HepG2 (cell line): ENCODE data around the gene BTBD3. TPM values are rescaled to one million over a fixed set of nuclear protein-coding genes. Genes with fewer than 3 reads are reported as not detected.

Experiments used
- BCL6 ChIP-seq: IDR thresholded peaks from 2 replicates; pipeline ENCODE4 v1.6.1; 2016; ENCODE audit warnings: missing genetic modification reagents, missing compliant biosample characterization
- CBFB ChIP-seq: sonication (generic); formaldehyde crosslinking; IDR thresholded peaks from 2 replicates; pipeline ENCODE4 v1.4.0; 2020; ENCODE audit warnings: missing genetic modification reagents
- EEA1 ChIP-seq: sonication (generic); formaldehyde crosslinking; IDR thresholded peaks from 2 replicates; pipeline ENCODE4 v1.5.1; 2020; ENCODE audit warnings: mild to moderate bottlenecking, missing genetic modification reagents, borderline replicate concordance
- ERF ChIP-seq: IDR thresholded peaks from 2 replicates; pipeline ENCODE4 v1.6.1; 2018; ENCODE audit warnings: missing biosample characterization, missing genetic modification reagents
- HCFC1 ChIP-seq: fragments of 150-350 bp; IDR thresholded peaks from 2 replicates; pipeline ENCODE4 v1.6.1; 2014; ENCODE audit warnings: low read depth, low read length
- HNF4G ChIP-seq, 2 experiments: sonication (generic) in 1 of 2; formaldehyde crosslinking in 1 of 2; IDR thresholded peaks; 2 replicates each; pipeline versions ENCODE4 v1.4.0 to v1.6.1; 2011 to 2020; ENCODE audit warnings: borderline replicate concordance in 2 of 2, low read depth in 2 of 2, mild to moderate bottlenecking in 2 of 2, low read length in 1 of 2, missing genetic modification reagents in 1 of 2, moderate library complexity in 1 of 2
- KAT7 ChIP-seq: IDR thresholded peaks from 2 replicates; pipeline ENCODE4 v1.6.1; 2018; ENCODE audit warnings: borderline replicate concordance, missing compliant biosample characterization
- KAT8 ChIP-seq: IDR thresholded peaks from 2 replicates; pipeline ENCODE4 v1.6.1; 2016; ENCODE audit warnings: missing genetic modification reagents, missing compliant biosample characterization
- KDM4B ChIP-seq: sonication (generic); formaldehyde crosslinking; IDR thresholded peaks from 2 replicates; pipeline ENCODE4 v1.4.0; 2020; ENCODE audit warnings: missing genetic modification reagents
- KDM5A ChIP-seq: fragments of 200-600 bp; sonication (generic); IDR thresholded peaks from 2 replicates; pipeline ENCODE4 v1.7.0; 2018; ENCODE audit warnings: antibody characterized with exemption, mild to moderate bottlenecking, low read length, borderline replicate concordance
- KMT2A ChIP-seq: sonication (generic); formaldehyde crosslinking; IDR thresholded peaks from 2 replicates; pipeline ENCODE4 v1.4.0; 2020; ENCODE audit warnings: missing genetic modification reagents
- LBX2 ChIP-seq: sonication (generic); formaldehyde crosslinking; IDR thresholded peaks from 2 replicates; pipeline ENCODE4 v1.5.0; 2020; ENCODE audit warnings: missing genetic modification reagents, mild to moderate bottlenecking, borderline replicate concordance
- LCORL ChIP-seq, 2 experiments: fragments of 450-650 bp in 1 of 2; sonication (generic) in 1 of 2; formaldehyde crosslinking in 1 of 2; IDR thresholded peaks; 2 replicates each; pipeline versions ENCODE4 v1.5.0 to v1.6.1; 2017 to 2020; ENCODE audit warnings: antibody characterized with exemption in 1 of 2, missing genetic modification reagents in 1 of 2
- MTF2 ChIP-seq: sonication (generic); formaldehyde crosslinking; IDR thresholded peaks from 2 replicates; pipeline ENCODE4 v1.5.0; 2020; ENCODE audit warnings: missing genetic modification reagents, borderline replicate concordance
- PCBP2 ChIP-seq: fragments of 200-400 bp; formaldehyde crosslinking; optimal IDR thresholded peaks from 2 replicates; pipeline ENCODE3; 2018; ENCODE audit warnings: low read length, low read depth; ENCODE audit not compliant: poor library complexity, severe bottlenecking
- RBAK ChIP-seq: sonication (generic); formaldehyde crosslinking; IDR thresholded peaks from 2 replicates; pipeline ENCODE4 v1.5.1; 2020; ENCODE audit warnings: mild to moderate bottlenecking, missing genetic modification reagents
- RFX1 ChIP-seq: fragments of 450-650 bp; IDR thresholded peaks from 2 replicates; pipeline ENCODE4 v1.6.1; 2017
- SAP130 ChIP-seq: IDR thresholded peaks from 2 replicates; pipeline ENCODE4 v1.6.1; 2016; ENCODE audit warnings: low read depth
- SMARCE1 ChIP-seq: fragments of 450-650 bp; IDR thresholded peaks from 2 replicates; pipeline ENCODE4 v1.6.1; 2017; ENCODE audit warnings: borderline replicate concordance
- TGIF2 ChIP-seq: IDR thresholded peaks from 2 replicates; pipeline ENCODE4 v1.6.1; 2016; ENCODE audit warnings: control low read depth, missing compliant biosample characterization
- ZBTB14 ChIP-seq: sonication (generic); formaldehyde crosslinking; IDR thresholded peaks from 2 replicates; pipeline ENCODE4 v1.4.0; 2020; ENCODE audit warnings: missing genetic modification reagents
- ZNF207 ChIP-seq: fragments of 450-650 bp; IDR thresholded peaks from 2 replicates; pipeline ENCODE4 v1.6.1; 2016; ENCODE audit warnings: antibody characterized with exemption, borderline replicate concordance
- ZNF3 ChIP-seq: IDR thresholded peaks from 2 replicates; pipeline ENCODE4 v1.7.0; 2017; ENCODE audit warnings: inconsistent platforms
- ZNF496 ChIP-seq: sonication (generic); formaldehyde crosslinking; IDR thresholded peaks from 2 replicates; pipeline ENCODE4 v1.8.1; 2023; ENCODE audit warnings: mild to moderate bottlenecking, moderate library complexity, missing genetic modification reagents; ENCODE audit not compliant: insufficient replicate concordance
- ZNF547 ChIP-seq: sonication (generic); formaldehyde crosslinking; IDR thresholded peaks from 2 replicates; pipeline ENCODE4 v1.5.1; 2020; ENCODE audit warnings: mild to moderate bottlenecking, missing genetic modification reagents
- ZNF580 ChIP-seq: IDR thresholded peaks from 2 replicates; pipeline ENCODE4 v1.6.1; 2016; ENCODE audit warnings: low read depth, borderline replicate concordance
- ZNF891 ChIP-seq: sonication (generic); formaldehyde crosslinking; IDR thresholded peaks from 2 replicates; pipeline ENCODE4 v1.5.0; 2020; ENCODE audit warnings: mild to moderate bottlenecking, missing genetic modification reagents
- polyA plus RNA-seq, 8 experiments: library from polyadenylated mRNA; depleted of rRNA in 3 of 8; stranded (reverse) in 7 of 8; unstranded in 1 of 8; fragments of >200 nt; fragmentation: Illumina TruSeq in 4 of 8; extraction: Trizol in 4 of 8; gene quantifications; 2 replicates each; pipeline versions ENCODE4 v1.2.1 to v1.2.3, GENCODE V29; 2011 to 2016; ENCODE audit warnings: low read depth in 4 of 8, missing spikeins in 1 of 8, mixed read lengths in 1 of 8; ENCODE audit not compliant: insufficient read depth in 1 of 8
- total RNA-seq, 5 experiments: library from RNA; depleted of rRNA; stranded (reverse); fragments of >200 nt; fragmentation: Illumina TruSeq; extraction: Trizol; gene quantifications; 2 replicates each; pipeline ENCODE4 v1.2.3, GENCODE V29; 2016; ENCODE audit warnings: low read depth in 1 of 5
- TF ChIP-seq, protein P1 (sequence below): sonication (generic); formaldehyde crosslinking; IDR thresholded peaks from 2 replicates; pipeline ENCODE4 v1.4.0; 2020; ENCODE audit warnings: missing genetic modification reagents
- TF ChIP-seq, protein P2 (sequence below): sonication (generic); formaldehyde crosslinking; IDR thresholded peaks from 2 replicates; pipeline ENCODE4 v1.8.1; 2023; ENCODE audit warnings: mild to moderate bottlenecking, missing genetic modification reagents

BTBD3 gene
- total and polyA plus RNA-seq, 2 of the 13 experiments (the other 11 are each of a cell fraction or from before 2014, with no cell fraction given): 32.2 to 41.8 TPM

- no peak for TF ChIP-seq LCORL (IDR thresholded peaks at IDR 0.05)
- peak; percentile 28; the same call in 1 of the 2 replicates for TF ChIP-seq LCORL (CRISPR knock-in tag; IDR thresholded peaks at IDR 0.05)
- TF ChIP-seq MTF2 (CRISPR knock-in tag): no peak
- peak; percentile 57; the same call in 1 of the 2 replicates for TF ChIP-seq RFX1
- TF ChIP-seq KDM4B (CRISPR knock-in tag): no peak
- no peak for TF ChIP-seq ZNF580
- TF ChIP-seq PCBP2: no peak
- TF ChIP-seq, protein P1, sequence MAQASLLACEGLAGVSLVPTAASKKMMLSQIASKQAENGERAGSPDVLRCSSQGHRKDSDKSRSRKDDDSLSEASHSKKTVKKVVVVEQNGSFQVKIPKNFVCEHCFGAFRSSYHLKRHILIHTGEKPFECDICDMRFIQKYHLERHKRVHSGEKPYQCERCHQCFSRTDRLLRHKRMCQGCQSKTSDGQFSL (CRISPR knock-in tag): 0 out of 2 replicates have a peak, but pooled peaks have one; percentile 15
- no peak for TF ChIP-seq ZNF207
- TF ChIP-seq BCL6 (CRISPR knock-in tag): no peak
- peak; percentile 31; the same call in 1 of the 2 replicates for TF ChIP-seq HCFC1
- peak; percentile 71; the same call in 1 of the 2 replicates for TF ChIP-seq KDM5A
- no peak for TF ChIP-seq SMARCE1
- no peak; the same call in 1 of the 2 replicates for TF ChIP-seq KAT8 (CRISPR knock-in tag)
- no peak for TF ChIP-seq KMT2A (CRISPR knock-in tag)
- TF ChIP-seq LBX2 (CRISPR knock-in tag): peak; percentile 58; the same call in 1 of the 2 replicates
- TF ChIP-seq KAT7 (CRISPR knock-in tag): no peak
- TF ChIP-seq, protein P2, sequence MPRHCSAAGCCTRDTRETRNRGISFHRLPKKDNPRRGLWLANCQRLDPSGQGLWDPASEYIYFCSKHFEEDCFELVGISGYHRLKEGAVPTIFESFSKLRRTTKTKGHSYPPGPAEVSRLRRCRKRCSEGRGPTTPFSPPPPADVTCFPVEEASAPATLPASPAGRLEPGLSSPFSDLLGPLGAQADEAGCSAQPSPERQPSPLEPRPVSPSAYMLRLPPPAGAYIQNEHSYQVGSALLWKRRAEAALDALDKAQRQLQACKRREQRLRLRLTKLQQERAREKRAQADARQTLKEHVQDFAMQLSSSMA (CRISPR knock-in tag): peak; percentile 61; the same call in 1 of the 2 replicates
- no peak for TF ChIP-seq ZNF496
- TF ChIP-seq ERF (CRISPR knock-in tag): 0 out of 2 replicates have a peak, but pooled peaks have one; percentile 10
- no peak for TF ChIP-seq RBAK (CRISPR knock-in tag)
- TF ChIP-seq CBFB: peak; percentile 42; the same call in 1 of the 2 replicates
- peak; percentile 56; the same call in 1 of the 2 replicates for TF ChIP-seq ZNF891
- peak; percentile 62; the same call in 1 of the 2 replicates for TF ChIP-seq SAP130 (CRISPR knock-in tag)
- peak; percentile 96 for TF ChIP-seq ZBTB14 (CRISPR knock-in tag)
- no peak for TF ChIP-seq ZNF547 (CRISPR knock-in tag)
- TF ChIP-seq HNF4G (IDR thresholded peaks at IDR 0.05; ENCODE audit: borderline replicate concordance, low read depth, low read length): no peak
- no peak for TF ChIP-seq HNF4G (CRISPR knock-in tag; IDR thresholded peaks at IDR 0.05; ENCODE audit: borderline replicate concordance, low read depth)
- TF ChIP-seq TGIF2 (CRISPR knock-in tag): no peak; the same call in 1 of the 2 replicates
- no peak for TF ChIP-seq ZNF3
- no peak for TF ChIP-seq EEA1 (CRISPR knock-in tag)
These were observed 27.2 kb upstream of the BTBD3 start (continued) for GRCh38 chr20:11890331-11891076.
